Activated T-cell treated with anti-CD3 and anti-CD28 coated beads, Interleukin-2, amount 50 U/mL, for 72 hours (primary cell): ENCODE data around the gene AANAT. TPM values are rescaled to one million over a fixed set of nuclear protein-coding genes. Genes with fewer than 3 reads are reported as not detected.

ENCODE experiments used
- ATAC-seq, 2 donors: fragments of 150-1000 bp; cut with Tn5 transposase; replicated peaks in 1 of 2; 2 replicates each; pipeline ENCODE4 v1.10.0; 2021; ENCODE audit warnings: moderate library complexity in 2 of 2, mild to moderate bottlenecking in 1 of 2
- DNase-seq, 2 donors: peaks; one replicate each; pipeline ENCODE4 v3.0.0; 2021 to 2022; ENCODE audit warnings: mixed read lengths in 1 of 2
- H3K27ac Mint-ChIP-seq: one replicate; pipeline ENCODE4 v1.8.0; 2022; ENCODE audit warnings: mild to moderate bottlenecking, moderate library complexity, mixed read lengths
- H3K27me3 Mint-ChIP-seq: one replicate; pipeline ENCODE4 v1.8.0; 2022; ENCODE audit warnings: low read depth, mixed read lengths
- H3K36me3 Mint-ChIP-seq, 2 donors: one replicate each; pipeline ENCODE4 v1.8.0; 2022; ENCODE audit warnings: mixed read lengths in 2 of 2, mild to moderate bottlenecking in 1 of 2; ENCODE audit not compliant: insufficient read depth in 2 of 2
- H3K4me1 Mint-ChIP-seq: one replicate; pipeline ENCODE4 v1.8.0; 2022; ENCODE audit warnings: low read depth, mixed read lengths
- H3K4me3 Mint-ChIP-seq, 2 donors: one replicate each; pipeline ENCODE4 v1.8.0; 2022; ENCODE audit warnings: mild to moderate bottlenecking in 2 of 2, mixed read lengths in 2 of 2, moderate library complexity in 2 of 2
- H3K9me3 Mint-ChIP-seq, 2 donors: one replicate each; pipeline ENCODE4 v1.8.0; 2022; ENCODE audit warnings: mixed read lengths in 2 of 2
- total RNA-seq, 2 donors: library from RNA; stranded (reverse); gene quantifications; one replicate each; pipeline ENCODE4 v1.2.3, GENCODE V29; 2022

The AANAT gene
- not detected for total RNA-seq

- Mint-ChIP-seq H3K27me3 (no peaks in the 10 kb centered on the region), H3K36me3 (no peaks in the 10 kb centered on the region), H3K9me3 (no peaks in the 10 kb centered on the region), H3K4me1 (no peaks in the 10 kb centered on the region), H3K4me3 (no peak within 1 kb of the TSS), H3K27ac (no peak within 1 kb of the TSS)
- DNase-seq = no peak
- ATAC-seq = no peak
Observed at GRCh38 chr17:76467366-76467765, at the start of gene AANAT. Gene AANAT (plus strand): TSS chr17:76467603. CDS start chr17:76468747, 1,144 bp downstream.

- Mint-ChIP-seq H3K4me1 (peaks cover 17% of the 10 kb centered on the region), H3K27me3 (no peaks in the 10 kb centered on the region), H3K4me3 (no peak overlapping the region), H3K27ac (no peak overlapping the region), H3K9me3 (no peaks in the 10 kb centered on the region), H3K36me3 (peaks cover 0 to 3% of the 10 kb centered on the region in 2 donors)
- DNase-seq (no peak), ATAC-seq (no peak)
Observed at GRCh38 chr17:76419576-76420260, 47.7 kb upstream of the AANAT start.

- no peaks in the 10 kb centered on the region for H3K27me3 Mint-ChIP-seq
- H3K36me3 Mint-ChIP-seq = peaks cover 0 to 3% of the 10 kb centered on the region in 2 donors
- H3K4me3 Mint-ChIP-seq = no peak overlapping the region
- H3K4me1 Mint-ChIP-seq = peaks cover 17% of the 10 kb centered on the region
- H3K9me3 Mint-ChIP-seq = no peaks in the 10 kb centered on the region
- no peak overlapping the region for H3K27ac Mint-ChIP-seq
- no peak for DNase-seq
- ATAC-seq = no peak
Observed at GRCh38 chr17:76420356-76421043, 46.9 kb upstream of the AANAT start.

GRCh38 chr17:76421044-76421407 lies 46.4 kb upstream of the AANAT start:
- Mint-ChIP-seq H3K9me3 (no peaks in the 10 kb centered on the region), H3K4me3 (no peak overlapping the region), H3K27me3 (no peaks in the 10 kb centered on the region), H3K36me3 (peaks cover 0 to 3% of the 10 kb centered on the region in 2 donors), H3K4me1 (peaks cover 17% of the 10 kb centered on the region), H3K27ac (no peak overlapping the region)
- no peak for DNase-seq
- ATAC-seq = no peak

- ATAC-seq (no peak), DNase-seq (no peak)
- H3K36me3 Mint-ChIP-seq = peaks cover 0 to 3% of the 10 kb centered on the region in 2 donors
- no peak overlapping the region for H3K4me3 Mint-ChIP-seq
- H3K4me1 Mint-ChIP-seq = peaks cover 17% of the 10 kb centered on the region
- no peaks in the 10 kb centered on the region for H3K9me3 Mint-ChIP-seq
- H3K27me3 Mint-ChIP-seq = no peaks in the 10 kb centered on the region
- H3K27ac Mint-ChIP-seq = no peak overlapping the region
Observed at GRCh38 chr17:76422406-76422805, 45.0 kb upstream of the AANAT start.

GRCh38 chr17:76422860-76423259 lies 44.5 kb upstream of the AANAT start:
- ATAC-seq (no peak), DNase-seq (no peak)
- Mint-ChIP-seq H3K27me3 (no peaks in the 10 kb centered on the region), H3K4me1 (peaks cover 13% of the 10 kb centered on the region), H3K9me3 (no peaks in the 10 kb centered on the region), H3K4me3 (no peak overlapping the region), H3K27ac (no peak overlapping the region), H3K36me3 (peaks cover 0 to 3% of the 10 kb centered on the region in 2 donors)

GRCh38 chr17:76426853-76427252 lies 40.5 kb upstream of the AANAT start:
- DNase-seq (no peak), ATAC-seq (no peak)
- Mint-ChIP-seq H3K27me3 (no peaks in the 10 kb centered on the region), H3K27ac (no peak overlapping the region), H3K36me3 (peaks cover 0 to 3% of the 10 kb centered on the region in 2 donors), H3K4me1 (no peaks in the 10 kb centered on the region), H3K9me3 (no peaks in the 10 kb centered on the region), H3K4me3 (no peak overlapping the region)

GRCh38 chr17:76427501-76428231 lies 39.7 kb upstream of the AANAT start:
- Mint-ChIP-seq H3K4me1 (no peaks in the 10 kb centered on the region), H3K36me3 (peaks cover 0 to 3% of the 10 kb centered on the region in 2 donors), H3K27me3 (no peaks in the 10 kb centered on the region), H3K9me3 (no peaks in the 10 kb centered on the region), H3K4me3 (no peak overlapping the region), H3K27ac (no peak overlapping the region)
- no peak for DNase-seq
- ATAC-seq = no peak

GRCh38 chr17:76428511-76428910 lies 38.9 kb upstream of the AANAT start:
- Mint-ChIP-seq H3K4me3 (no peak overlapping the region), H3K27me3 (no peaks in the 10 kb centered on the region), H3K9me3 (no peaks in the 10 kb centered on the region), H3K4me1 (no peaks in the 10 kb centered on the region), H3K27ac (no peak overlapping the region), H3K36me3 (no peaks in the 10 kb centered on the region)
- DNase-seq (no peak), ATAC-seq (no peak)

- Mint-ChIP-seq H3K27me3 (no peaks in the 10 kb centered on the region), H3K4me3 (no peak overlapping the region), H3K4me1 (no peaks in the 10 kb centered on the region), H3K9me3 (no peaks in the 10 kb centered on the region), H3K36me3 (no peaks in the 10 kb centered on the region), H3K27ac (no peak overlapping the region)
- no peak for DNase-seq
- no peak for ATAC-seq
Observed at GRCh38 chr17:76431509-76431908, 35.9 kb upstream of the AANAT start.

- ATAC-seq (no peak), DNase-seq (no peak)
- H3K4me1 Mint-ChIP-seq = no peaks in the 10 kb centered on the region
- H3K9me3 Mint-ChIP-seq = no peaks in the 10 kb centered on the region
- no peaks in the 10 kb centered on the region for H3K36me3 Mint-ChIP-seq
- H3K4me3 Mint-ChIP-seq = no peak overlapping the region
- H3K27me3 Mint-ChIP-seq = no peaks in the 10 kb centered on the region
- no peak overlapping the region for H3K27ac Mint-ChIP-seq
Observed at GRCh38 chr17:76432004-76432403, 35.4 kb upstream of the AANAT start.

GRCh38 chr17:76432712-76433336 lies 34.6 kb upstream of the AANAT start:
- Mint-ChIP-seq H3K4me3 (no peak overlapping the region), H3K27me3 (no peaks in the 10 kb centered on the region), H3K27ac (no peak overlapping the region), H3K4me1 (no peaks in the 10 kb centered on the region), H3K36me3 (no peaks in the 10 kb centered on the region), H3K9me3 (no peaks in the 10 kb centered on the region)
- DNase-seq (no peak), ATAC-seq (no peak)

GRCh38 chr17:76433693-76434092 lies 33.7 kb upstream of the AANAT start:
- no peak for ATAC-seq
- DNase-seq = no peak
- Mint-ChIP-seq H3K27me3 (no peaks in the 10 kb centered on the region), H3K4me1 (no peaks in the 10 kb centered on the region), H3K27ac (no peak overlapping the region), H3K9me3 (no peaks in the 10 kb centered on the region), H3K36me3 (no peaks in the 10 kb centered on the region), H3K4me3 (no peak overlapping the region)
